Naive B cell (primary cell): ENCODE data around the gene FXYD4. TPM values are rescaled to one million over a fixed set of nuclear protein-coding genes. Genes with fewer than 3 reads are reported as not detected.

Experiments used
- ATAC-seq, 2 donors: fragments of 150-1000 bp; cut with Tn5 transposase; 2 replicates each; pipeline ENCODE4 v1.10.0; 2021; ENCODE audit warnings: low read depth in 2 of 2, mild to moderate bottlenecking in 2 of 2, moderate library complexity in 2 of 2
- DNase-seq: peaks from one replicate; pipeline ENCODE4 v3.0.0; 2022
- H3K27ac Mint-ChIP-seq, 6 donors: one replicate each; pipeline ENCODE4 v1.8.0; 2020 to 2022; ENCODE audit warnings: mild to moderate bottlenecking in 6 of 6, mixed read lengths in 6 of 6, moderate library complexity in 5 of 6, inconsistent platforms in 2 of 6
- H3K27me3 Mint-ChIP-seq, 3 donors: one replicate each; pipeline ENCODE4 v1.8.0; 2021 to 2022; ENCODE audit warnings: mixed read lengths in 3 of 3, mild to moderate bottlenecking in 1 of 3
- H3K36me3 Mint-ChIP-seq, 2 donors: one replicate each; pipeline ENCODE4 v1.8.0; 2020 to 2022; ENCODE audit warnings: mixed read lengths in 2 of 2, inconsistent platforms in 1 of 2, mild to moderate bottlenecking in 1 of 2
- H3K4me1 Mint-ChIP-seq, 3 donors: one replicate each; pipeline ENCODE4 v1.8.0; 2020 to 2022; ENCODE audit warnings: mixed read lengths in 3 of 3, inconsistent platforms in 1 of 3, mild to moderate bottlenecking in 1 of 3, moderate library complexity in 1 of 3
- H3K4me3 Mint-ChIP-seq, 8 donors: one replicate each; pipeline ENCODE4 v1.8.0; 2020 to 2022; ENCODE audit warnings: mild to moderate bottlenecking in 8 of 8, mixed read lengths in 8 of 8, moderate library complexity in 8 of 8, inconsistent platforms in 2 of 8
- H3K9me3 Mint-ChIP-seq, 7 donors: one replicate each; pipeline ENCODE4 v1.8.0; 2020 to 2022; ENCODE audit warnings: mixed read lengths in 7 of 7, mild to moderate bottlenecking in 5 of 7, inconsistent platforms in 2 of 7, moderate library complexity in 1 of 7
- polyA plus RNA-seq, 6 donors: library from polyadenylated mRNA; unstranded; fragments of 300-500 nt; fragmentation: Illumina TruSeq; gene quantifications; one replicate each; pipeline ENCODE4 v1.2.3, GENCODE V29; 2021; ENCODE audit warnings: low read depth in 6 of 6

FXYD4 gene
- polyA plus RNA-seq, 6 donors from 2014 or later = not detected

GRCh38 chr10:43396061-43396927 is 24.9 kb downstream of the FXYD4 start:
- Mint-ChIP-seq H3K4me3 (peak overlapping the region; percentile 83 to 97 (median 93)), H3K27ac (peak overlapping the region; percentile 94 to 99 (median 96)), H3K36me3 (peaks cover 14 to 31% of the 10 kb centered on the region in 2 donors), H3K4me1 (peaks cover 55 to 74% (median 63%) of the 10 kb centered on the region in 3 donors), H3K27me3 (no peaks in the 10 kb centered on the region), H3K9me3 (no peaks in the 10 kb centered on the region)
- ATAC-seq (peak; percentile 47 to 49), DNase-seq (peak; percentile 50)

DNA sequence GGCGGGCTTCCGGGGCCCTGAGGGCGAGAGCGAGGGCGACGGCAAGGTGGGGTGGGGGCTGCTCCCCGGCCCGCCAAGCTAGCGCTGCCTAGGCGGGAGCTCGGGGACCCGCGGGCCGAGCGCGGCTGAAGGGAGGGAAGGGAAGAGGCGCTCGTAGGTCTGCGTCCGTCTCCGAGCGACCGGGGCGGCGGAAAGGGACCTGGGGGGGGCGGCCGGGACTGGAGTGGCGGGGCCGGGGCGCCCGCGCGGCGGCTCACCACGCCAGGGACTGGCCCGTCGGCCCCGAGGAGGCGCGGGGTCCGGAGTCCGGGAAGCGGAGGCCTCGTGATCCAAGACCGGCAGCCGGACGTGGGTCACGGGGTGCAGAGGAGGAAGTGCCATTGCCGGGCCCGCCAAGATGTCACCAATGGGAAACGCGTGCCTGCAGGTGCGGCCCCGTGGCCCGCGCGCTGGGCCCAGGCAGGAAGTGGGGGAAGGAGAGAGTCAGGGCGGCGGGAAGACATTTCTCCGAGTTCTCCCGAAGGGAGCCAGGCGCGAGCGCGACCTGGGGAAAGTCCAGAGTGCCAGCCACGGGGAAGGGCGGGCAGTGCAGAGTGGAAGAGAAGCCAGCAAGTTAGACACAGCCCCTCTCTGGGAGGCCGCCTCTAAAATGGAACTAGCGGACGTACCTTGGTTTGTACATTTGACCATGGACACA is 25.6 kb downstream of the FXYD4 start:
- ATAC-seq = peak; percentile 84 to 85
- H3K36me3 Mint-ChIP-seq = peaks cover 10 to 26% of the 10 kb centered on the region in 2 donors
- H3K4me1 Mint-ChIP-seq = peaks cover 59 to 82% (median 71%) of the 10 kb centered on the region in 3 donors
- H3K27ac Mint-ChIP-seq = peak overlapping the region; percentile 84 to 99 (median 98)
- H3K9me3 Mint-ChIP-seq = no peaks in the 10 kb centered on the region
- H3K27me3 Mint-ChIP-seq = no peaks in the 10 kb centered on the region
- DNase-seq = peak; percentile 88
- H3K4me3 Mint-ChIP-seq = peak overlapping the region; percentile 83 to 97 (median 94)

DNA sequence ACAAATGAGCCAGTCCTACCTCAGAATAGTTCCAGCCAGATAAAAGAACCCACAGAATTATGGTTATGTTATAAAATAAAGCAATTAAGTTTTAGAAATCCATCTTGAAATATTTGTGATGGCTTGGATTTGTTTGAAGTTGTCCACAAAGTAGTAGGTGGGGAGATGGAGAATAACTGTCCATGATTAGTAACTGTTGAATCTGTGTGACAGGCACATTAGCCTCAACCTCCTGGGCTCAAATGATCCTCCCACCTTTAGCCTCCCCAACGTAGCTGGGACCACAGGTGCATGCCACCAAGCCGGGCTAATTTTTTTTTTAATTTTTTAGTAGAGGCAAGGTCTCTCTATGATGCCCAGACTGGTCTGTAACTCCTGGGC is 27.5 kb downstream of the FXYD4 start:
- no peak for ATAC-seq
- DNase-seq = no peak
- Mint-ChIP-seq H3K36me3 (peaks cover under 1 to 11% of the 10 kb centered on the region in 2 donors), H3K27ac (peak overlapping the region in 5 of 6 donors; percentile 3 to 94 (median 86)), H3K4me3 (peak overlapping the region in 3 of 8 donors; percentile 84 to 97 (median 93)), H3K4me1 (peaks cover 61 to 90% (median 75%) of the 10 kb centered on the region in 3 donors), H3K9me3 (no peaks in the 10 kb centered on the region), H3K27me3 (no peaks in the 10 kb centered on the region)

- peak overlapping the region in 6 of 8 donors; percentile 1 to 48 (median 12) for H3K4me3 Mint-ChIP-seq
- no peaks in the 10 kb centered on the region for H3K27me3 Mint-ChIP-seq
- peaks cover 0 to 9% of the 10 kb centered on the region in 2 donors for H3K36me3 Mint-ChIP-seq
- no peaks in the 10 kb centered on the region for H3K9me3 Mint-ChIP-seq
- H3K4me1 Mint-ChIP-seq = peaks cover 61 to 93% (median 74%) of the 10 kb centered on the region in 3 donors
- DNase-seq = no peak
- H3K27ac Mint-ChIP-seq = peak overlapping the region; percentile 3 to 87 (median 31)
- no peak for ATAC-seq
Observed at GRCh38 chr10:43399320-43400310, 28.2 kb downstream of the FXYD4 start.

- Mint-ChIP-seq H3K4me1 (peaks cover 53 to 95% (median 72%) of the 10 kb centered on the region in 3 donors), H3K27me3 (no peaks in the 10 kb centered on the region), H3K9me3 (no peaks in the 10 kb centered on the region), H3K27ac (peak overlapping the region in 3 of 6 donors; percentile 29 to 99 (median 88)), H3K4me3 (peak overlapping the region in 5 of 8 donors; percentile 36 to 58 (median 46)), H3K36me3 (peaks cover 0 to 9% of the 10 kb centered on the region in 2 donors)
- ATAC-seq = no peak
- no peak for DNase-seq
Observed at GRCh38 chr10:43401627-43402026, 30.2 kb downstream of the FXYD4 start.

DNA sequence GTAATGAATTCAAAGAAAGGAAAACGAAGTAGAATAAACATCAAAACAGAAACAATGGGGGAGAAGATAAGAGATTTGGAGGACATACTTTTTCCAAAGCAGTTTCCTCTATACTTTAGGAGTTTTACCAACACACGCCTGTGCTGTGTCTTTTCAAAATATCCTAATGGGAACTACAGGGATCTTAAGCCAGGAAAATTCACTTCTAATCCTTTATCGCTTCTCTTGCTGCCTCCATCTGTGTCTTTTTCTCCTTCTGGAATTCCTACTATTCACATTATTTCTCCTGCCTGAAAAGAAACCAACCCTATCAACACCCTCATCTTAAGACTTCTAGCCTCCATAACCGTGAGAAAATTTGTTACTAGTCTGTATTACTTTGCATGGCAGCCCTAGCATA is 30.7 kb downstream of the FXYD4 start:
- Mint-ChIP-seq H3K27me3 (no peaks in the 10 kb centered on the region), H3K4me3 (peak overlapping the region in 4 of 8 donors; percentile 6 to 96 (median 36)), H3K4me1 (peaks cover 52 to 95% (median 70%) of the 10 kb centered on the region in 3 donors), H3K27ac (peak overlapping the region in 2 of 6 donors; percentile 57 to 99), H3K9me3 (no peaks in the 10 kb centered on the region), H3K36me3 (peaks cover 0 to 9% of the 10 kb centered on the region in 2 donors)
- ATAC-seq = no peak
- no peak for DNase-seq

- DNase-seq (no peak), ATAC-seq (no peak)
- Mint-ChIP-seq H3K4me1 (peaks cover 48 to 93% (median 71%) of the 10 kb centered on the region in 3 donors), H3K4me3 (peak overlapping the region; percentile 6 to 96 (median 48)), H3K27ac (peak overlapping the region in 3 of 6 donors; percentile 79 to 99 (median 81)), H3K36me3 (peaks cover 0 to 9% of the 10 kb centered on the region in 2 donors), H3K9me3 (no peaks in the 10 kb centered on the region), H3K27me3 (no peaks in the 10 kb centered on the region)
Observed at GRCh38 chr10:43402880-43403452, 31.5 kb downstream of the FXYD4 start.

GRCh38 chr10:43403911-43404703 is 32.7 kb downstream of the FXYD4 start:
- Mint-ChIP-seq H3K9me3 (no peaks in the 10 kb centered on the region), H3K27ac (peak overlapping the region; percentile 61 to 99 (median 90)), H3K4me1 (peaks cover 56 to 84% (median 79%) of the 10 kb centered on the region in 3 donors), H3K27me3 (no peaks in the 10 kb centered on the region), H3K4me3 (peak overlapping the region; percentile 73 to 99 (median 94)), H3K36me3 (peaks cover 0 to 9% of the 10 kb centered on the region in 2 donors)
- ATAC-seq (no peak), DNase-seq (no peak)

DNA sequence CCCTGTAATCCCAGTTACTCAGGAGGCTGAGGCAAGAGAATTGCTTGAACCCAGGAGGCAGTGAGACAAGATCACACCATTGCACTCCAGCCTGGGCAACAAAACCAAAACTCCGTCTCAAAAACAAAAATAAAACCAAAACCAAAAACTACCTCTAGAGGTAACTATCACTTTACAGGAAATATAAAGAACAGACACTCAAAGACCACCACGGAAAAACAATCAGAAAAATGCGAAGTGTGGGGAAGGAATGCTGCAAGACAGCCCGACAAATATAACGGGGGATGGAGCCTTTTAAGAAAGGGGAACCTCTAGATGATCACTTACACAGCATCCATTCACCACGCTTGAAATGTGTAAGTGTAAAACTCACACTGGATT is 33.3 kb downstream of the FXYD4 start:
- no peak for ATAC-seq
- Mint-ChIP-seq H3K27me3 (no peaks in the 10 kb centered on the region), H3K9me3 (no peaks in the 10 kb centered on the region), H3K4me1 (peaks cover 55 to 79% (median 78%) of the 10 kb centered on the region in 3 donors), H3K27ac (peak overlapping the region; percentile 61 to 99 (median 90)), H3K4me3 (peak overlapping the region; percentile 73 to 99 (median 94)), H3K36me3 (peaks cover 0 to 3% of the 10 kb centered on the region in 2 donors)
- DNase-seq = no peak

DNA sequence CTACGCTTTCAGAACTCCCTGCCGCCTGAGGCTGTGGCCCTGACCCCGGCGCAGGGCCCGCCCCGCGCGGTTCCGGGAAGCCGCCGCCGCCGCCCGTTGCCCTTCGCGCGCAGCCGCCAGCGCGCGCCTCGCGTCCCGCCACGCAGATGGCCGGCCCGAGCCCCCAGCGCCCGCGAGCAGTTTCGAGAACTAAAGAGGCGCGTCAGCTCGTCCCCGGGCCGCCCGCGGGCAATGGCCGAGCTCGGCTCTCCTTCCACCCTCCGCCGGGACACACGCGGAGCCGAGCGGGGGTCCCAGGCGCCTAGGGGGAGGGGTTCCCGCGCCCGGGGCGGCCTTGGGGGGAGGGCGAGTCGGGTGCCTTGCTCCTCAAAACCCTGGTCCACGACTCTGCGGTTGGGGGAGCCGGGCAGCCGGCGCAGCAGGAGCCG is 35.7 kb downstream of the FXYD4 start:
- Mint-ChIP-seq H3K4me3 (peak overlapping the region; percentile 96 to 100 (median 99)), H3K27ac (peak overlapping the region; percentile 99 to 100 (median 100)), H3K27me3 (no peaks in the 10 kb centered on the region), H3K36me3 (no peaks in the 10 kb centered on the region), H3K9me3 (no peaks in the 10 kb centered on the region), H3K4me1 (peaks cover 41 to 77% (median 65%) of the 10 kb centered on the region in 3 donors)
- peak; percentile 69 for DNase-seq
- ATAC-seq = peak; percentile 5 to 12

- peak overlapping the region; percentile 99 to 100 (median 100) for H3K27ac Mint-ChIP-seq
- H3K9me3 Mint-ChIP-seq = no peaks in the 10 kb centered on the region
- H3K27me3 Mint-ChIP-seq = no peaks in the 10 kb centered on the region
- H3K36me3 Mint-ChIP-seq = no peaks in the 10 kb centered on the region
- peak; percentile 44 to 45 for ATAC-seq
- H3K4me1 Mint-ChIP-seq = peaks cover 36 to 71% (median 59%) of the 10 kb centered on the region in 3 donors
- H3K4me3 Mint-ChIP-seq = peak overlapping the region; percentile 96 to 100 (median 99)
- DNase-seq = peak; percentile 82
Observed at GRCh38 chr10:43407576-43408330, 36.3 kb downstream of the FXYD4 start.
